Omental fat pad (tissue), 4 donors: ENCODE results near the gene VPS37D. TPM values are rescaled to one million over a fixed set of nuclear protein-coding genes. Genes with fewer than 3 reads are reported as not detected.
"Not testable (repeated sequence)": the region's sequence is repeated elsewhere in the genome, so short reads cannot be mapped to it uniquely, and the experiment has no call there.

Experiments
- ATAC-seq: fragments of 150-250 bp; one replicate; pipeline ENCODE4 v1.9.1; 2016; ENCODE audit warnings: mild to moderate bottlenecking, moderate library complexity; ENCODE audit not compliant: low FRiP score
- DNase-seq: peaks from one replicate; pipeline ENCODE4 v3.0.0-alpha.2; 2019; ENCODE audit warnings: low spot score
- CTCF ChIP-seq, 3 donors: fragments of 450-650 bp; IDR thresholded peaks; one replicate each; pipeline ENCODE4 v1.5.1; 2016 to 2017; ENCODE audit warnings: antibody characterized with exemption in 3 of 3, mild to moderate bottlenecking in 3 of 3, moderate library complexity in 2 of 3
- total RNA-seq, 4 donors: library from RNA; depleted of rRNA; stranded (reverse); fragments of >200 nt; gene quantifications; one replicate each; pipeline ENCODE4 v1.1.0, GENCODE V29; 2016

VPS37D gene
- total RNA-seq, 4 donors from 2014 or later, result 0.28 to 1.5 (median 1.1) TPM; not detected in 1

DNA sequence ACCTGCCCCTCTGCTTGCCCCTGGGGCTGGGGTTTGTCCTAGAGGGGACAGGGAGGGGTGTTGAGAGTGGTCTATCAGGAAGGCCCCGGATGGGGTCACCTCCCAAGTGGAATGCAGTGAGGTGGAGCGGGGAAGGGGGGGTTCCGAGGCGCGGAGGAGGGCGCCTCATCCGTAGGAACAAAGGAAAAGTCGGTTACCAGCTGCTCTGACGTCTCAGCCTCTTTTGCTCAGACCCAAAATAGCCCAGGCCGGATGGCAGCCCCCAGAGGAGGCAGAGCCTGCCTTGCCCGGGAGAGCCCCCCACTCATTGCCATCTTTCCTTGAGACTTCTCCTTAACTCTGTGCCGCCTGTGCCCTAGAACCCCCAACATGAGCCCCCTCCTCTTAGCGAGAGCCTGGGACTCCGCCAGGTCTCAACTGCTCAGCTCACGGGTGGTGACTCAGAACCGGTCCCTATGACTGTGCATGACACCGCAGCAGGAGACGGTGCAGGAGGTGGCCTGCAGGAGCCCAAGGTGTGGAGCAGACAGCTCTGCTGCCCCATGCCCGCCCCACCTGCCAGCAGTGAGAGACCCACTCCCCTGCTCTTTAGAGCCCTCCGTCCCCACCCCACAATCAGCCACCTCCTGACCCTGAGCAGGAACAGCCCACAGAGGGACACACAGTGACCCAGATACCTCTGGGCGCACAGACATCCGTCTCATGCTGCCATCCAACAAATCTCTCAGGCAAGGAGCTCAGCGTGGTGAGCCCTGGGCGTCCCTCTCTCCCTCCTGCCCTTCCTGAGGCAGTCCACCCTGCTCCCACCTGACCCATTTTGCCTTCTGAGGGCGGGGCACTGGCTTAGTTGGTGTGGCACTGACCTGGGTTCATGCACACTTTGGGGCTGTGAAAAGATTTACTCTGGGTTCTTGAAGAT lies 38.8 kb downstream of the VPS37D start:
- no peak for DNase-seq
- no peak for TF ChIP-seq CTCF (IDR thresholded peaks at IDR 0.05)
- ATAC-seq, result no peak

- no peak for TF ChIP-seq CTCF (IDR thresholded peaks at IDR 0.05)
- no peak for ATAC-seq
- no peak for DNase-seq
Observed at GRCh38 chr7:73707045-73707631, 39.5 kb downstream of the VPS37D start.

- no peak for DNase-seq
- TF ChIP-seq CTCF (IDR thresholded peaks at IDR 0.05), result no peak
- no peak for ATAC-seq
Observed at GRCh38 chr7:73708961-73709549, 41.4 kb downstream of the VPS37D start.

DNA sequence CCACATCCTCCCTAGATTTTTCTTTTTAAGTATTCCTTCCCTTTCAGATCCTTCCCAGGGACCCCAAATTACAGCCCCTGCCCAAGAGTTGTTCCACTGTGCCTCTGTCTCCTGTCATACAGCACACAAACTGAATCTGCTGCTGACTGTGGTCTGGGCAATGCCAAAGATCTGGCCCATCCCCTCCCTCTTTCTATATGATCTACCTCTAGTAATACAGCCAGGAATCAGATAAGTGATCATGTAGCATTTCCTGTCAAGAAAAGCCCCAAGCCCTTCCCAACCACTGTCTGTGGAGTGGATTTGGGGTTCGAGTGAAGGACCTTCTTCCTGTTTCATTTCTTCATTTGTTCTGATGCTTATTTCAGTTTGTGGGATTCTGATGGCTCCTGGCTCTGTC lies 45.1 kb downstream of the VPS37D start:
- no peak for DNase-seq
- ATAC-seq, result no peak
- TF ChIP-seq CTCF (IDR thresholded peaks at IDR 0.05), result no peak

DNA sequence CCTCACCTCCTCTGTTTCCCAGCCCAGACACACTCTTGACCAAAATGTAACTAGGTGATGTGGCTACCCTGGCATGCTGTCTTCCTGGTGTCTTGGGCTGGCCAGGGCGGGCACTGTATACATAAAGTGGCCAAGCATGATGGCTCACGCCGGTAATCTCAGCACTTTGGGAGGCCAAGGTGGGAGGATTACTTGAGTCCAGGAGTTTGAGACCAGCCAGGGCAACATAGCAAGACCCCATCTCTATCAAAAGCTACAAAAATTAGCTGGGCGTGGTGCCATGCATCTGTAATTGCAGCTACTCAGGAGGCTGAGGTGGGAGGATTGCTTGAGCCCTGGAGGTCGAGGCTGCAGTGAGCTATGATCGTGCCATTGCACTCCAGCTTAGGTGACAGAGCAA lies 45.7 kb downstream of the VPS37D start:
- not testable (repeated sequence) for DNase-seq

GRCh38 chr7:73715648-73716317 lies 48.2 kb downstream of the VPS37D start:
- ATAC-seq, result no peak
- no peak for TF ChIP-seq CTCF (IDR thresholded peaks at IDR 0.05)
- DNase-seq, result no peak

More for the DNA sequence above, 45.7 kb downstream of the VPS37D start:
- ATAC-seq, result not testable (repeated sequence)

GRCh38 chr7:73716318-73716890 lies 48.8 kb downstream of the VPS37D start:
- DNase-seq (no peak), ATAC-seq (no peak)
- TF ChIP-seq CTCF (IDR thresholded peaks at IDR 0.05), result no peak
